ENCODE measurements around the gene ENTPD1.

The ENTPD1 gene

GRCh38 chr10:95877881-95878280 is 121.9 kb downstream of the ENTPD1 start:
- Histone ChIP-seq H3K27me3 (ENCODE audit: low read length) (no peaks in the 10 kb centered on the region), H3K79me2 (ENCODE audit: insufficient read depth, low read length) (no peaks in the 10 kb centered on the region), H3K9ac (ENCODE audit: low read length) (no peak overlapping the region), H3K4me2 (ENCODE audit: low read depth, low read length, poor library complexity, severe bottlenecking) (no peak overlapping the region), H3K36me3 (ENCODE audit: low read length) (peaks cover 22% of the 10 kb centered on the region), H3K9me2 (replicated peaks; ENCODE audit: insufficient read depth, low read length) (no peaks in the 10 kb centered on the region), H3K9me3 (ENCODE audit: insufficient read depth, low read length) (peaks cover 8% of the 10 kb centered on the region; the same call in 1 of the 2 replicates), H2AFZ (ENCODE audit: low read depth, low read length, severe bottlenecking) (no peak overlapping the region), H3F3A (ENCODE audit: insufficient read depth) (no peaks in the 10 kb centered on the region), H3K27ac (ENCODE audit: low read depth, low read length) (no peak overlapping the region), H4K20me1 (ENCODE audit: low read depth, low read length) (no peaks in the 10 kb centered on the region), H3K4me3 (ENCODE audit: insufficient read depth, low read length, poor library complexity, severe bottlenecking) (no peak overlapping the region)
- TF ChIP-seq EZH2phosphoT487 (conservative IDR thresholded peaks at IDR 0.05; ENCODE audit: low read length), result no peak
- TF ChIP-seq CTCF (IDR thresholded peaks at IDR 0.05; ENCODE audit: insufficient read depth, low read length, poor library complexity, severe bottlenecking), result no peak

GRCh38 chr10:95880704-95881103 is 124.7 kb downstream of the ENTPD1 start:
- Histone ChIP-seq H3K4me2 (ENCODE audit: low read depth, low read length, poor library complexity, severe bottlenecking) (no peak overlapping the region), H3K9me3 (ENCODE audit: insufficient read depth, low read length) (peaks cover 4% of the 10 kb centered on the region; the same call in 1 of the 2 replicates), H3K9ac (ENCODE audit: low read length) (no peak overlapping the region), H3F3A (ENCODE audit: insufficient read depth) (no peaks in the 10 kb centered on the region), H4K20me1 (ENCODE audit: low read depth, low read length) (no peaks in the 10 kb centered on the region), H3K27me3 (ENCODE audit: low read length) (no peaks in the 10 kb centered on the region), H3K36me3 (ENCODE audit: low read length) (peaks cover 17% of the 10 kb centered on the region; the same call in 1 of the 2 replicates), H3K27ac (ENCODE audit: low read depth, low read length) (no peak overlapping the region), H3K79me2 (ENCODE audit: insufficient read depth, low read length) (no peaks in the 10 kb centered on the region), H3K4me3 (ENCODE audit: insufficient read depth, low read length, poor library complexity, severe bottlenecking) (no peak overlapping the region), H3K9me2 (replicated peaks; ENCODE audit: insufficient read depth, low read length) (no peaks in the 10 kb centered on the region), H2AFZ (ENCODE audit: low read depth, low read length, severe bottlenecking) (no peak overlapping the region)
- TF ChIP-seq EZH2phosphoT487 (conservative IDR thresholded peaks at IDR 0.05; ENCODE audit: low read length) (no peak), CTCF (IDR thresholded peaks at IDR 0.05; ENCODE audit: insufficient read depth, low read length, poor library complexity, severe bottlenecking) (no peak)

GRCh38 chr10:95881316-95881715 is 125.4 kb downstream of the ENTPD1 start:
- H3F3A ChIP-seq (ENCODE audit: insufficient read depth), result no peaks in the 10 kb centered on the region
- H3K4me3 ChIP-seq (ENCODE audit: insufficient read depth, low read length, poor library complexity, severe bottlenecking), result no peak overlapping the region
- TF ChIP-seq EZH2phosphoT487 (conservative IDR thresholded peaks at IDR 0.05; ENCODE audit: low read length) (no peak), CTCF (IDR thresholded peaks at IDR 0.05; ENCODE audit: insufficient read depth, low read length, poor library complexity, severe bottlenecking) (no peak)
- H3K27ac ChIP-seq (ENCODE audit: low read depth, low read length), result no peak overlapping the region
- no peak overlapping the region for H3K9ac ChIP-seq (ENCODE audit: low read length)
- H3K9me2 ChIP-seq (replicated peaks; ENCODE audit: insufficient read depth, low read length), result no peaks in the 10 kb centered on the region
- H4K20me1 ChIP-seq (ENCODE audit: low read depth, low read length), result no peaks in the 10 kb centered on the region
- peaks cover 4% of the 10 kb centered on the region; the same call in 1 of the 2 replicates for H3K9me3 ChIP-seq (ENCODE audit: insufficient read depth, low read length)
- H3K4me2 ChIP-seq (ENCODE audit: low read depth, low read length, poor library complexity, severe bottlenecking), result no peak overlapping the region
- no peak overlapping the region for H2AFZ ChIP-seq (ENCODE audit: low read depth, low read length, severe bottlenecking)
- peaks cover 11% of the 10 kb centered on the region; the same call in 1 of the 2 replicates for H3K36me3 ChIP-seq (ENCODE audit: low read length)
- no peaks in the 10 kb centered on the region for H3K79me2 ChIP-seq (ENCODE audit: insufficient read depth, low read length)
- H3K27me3 ChIP-seq (ENCODE audit: low read length), result no peaks in the 10 kb centered on the region

Measured in SU-DHL-6 (cell line).